GM23248 (cell line): ENCODE data around the gene MAP1B.

Experiments used
- EZH2 ChIP-seq: fragments of 200-600 bp; sonication (generic); IDR thresholded peaks from 2 replicates; pipeline ENCODE4 v1.6.1; 2018; ENCODE audit warnings: antibody characterized with exemption, mild to moderate bottlenecking; ENCODE audit not compliant: insufficient read depth, poor library complexity, severe bottlenecking
- EZH2phosphoT487 ChIP-seq: fragments of 200-600 bp; sonication (generic); IDR thresholded peaks from 2 replicates; pipeline ENCODE4 v1.6.1; 2018; ENCODE audit warnings: antibody characterized with exemption, moderate library complexity, mild to moderate bottlenecking, low read depth; ENCODE audit not compliant: insufficient read depth

DNA sequence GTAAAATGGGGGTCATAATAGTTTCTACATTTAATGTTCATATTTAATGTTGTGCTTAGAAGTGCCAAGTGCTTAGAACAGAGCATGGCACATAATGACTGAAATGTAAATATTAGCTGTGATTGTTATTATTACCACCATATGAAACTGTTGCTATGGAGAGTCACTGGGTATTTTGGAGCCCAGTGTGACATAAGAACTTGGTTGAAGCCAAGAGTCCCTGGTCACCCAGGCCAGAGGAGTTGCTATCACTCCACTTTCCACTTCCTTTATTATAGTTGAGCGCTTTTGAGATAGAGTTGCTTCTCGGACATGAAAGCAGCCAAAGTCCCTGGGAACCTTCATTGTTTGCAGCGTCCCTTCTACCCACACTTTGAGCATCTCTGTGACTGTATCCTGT is 77.1 kb downstream of the MAP1B start:
- TF ChIP-seq EZH2 (no peak), EZH2phosphoT487 (no peak)
